SK-N-SH (cell line): ENCODE results near the gene NUMB. TPM values are rescaled to one million over a fixed set of nuclear protein-coding genes. Genes with fewer than 3 reads are reported as not detected.
A peak's percentile ranks its signal among the peaks of the same experiment; 100 is the strongest.
"Not testable (repeated sequence)": the region's sequence is repeated elsewhere in the genome, so short reads cannot be mapped to it uniquely, and the experiment has no call there.

ENCODE experiments used
- CTCF ChIA-PET: fragments of 300-600, 350-600 bp; formaldehyde crosslinking; extraction: SDS; loops from one replicate; lab custom pipeline; 2021; lab: Yijun Ruan, JAX
- POLR2A ChIA-PET: fragments of 350-600 bp; sonication (Branson Sonifier 250); formaldehyde crosslinking; extraction: SDS; loops from one replicate; lab custom pipeline; 2020; ENCODE audit warnings: antibody characterized with exemption, inconsistent platforms; lab: Yijun Ruan, JAX
- DNase-seq: peaks from one replicate; pipeline ENCODE4 v3.0.0; 2012
- H2AFZ ChIP-seq: fragments of 200-600 bp; sonication (generic); 2 replicates; pipeline ENCODE4 v1.8.1; 2016; ENCODE audit warnings: antibody characterized with exemption, mild to moderate bottlenecking, low read depth
- H3F3A ChIP-seq: fragments of 200-600 bp; sonication (generic); replicated peaks from 2 replicates; pipeline ENCODE3; 2016; ENCODE audit warnings: antibody characterized with exemption, mild to moderate bottlenecking; ENCODE audit not compliant: insufficient read depth
- H3K27ac ChIP-seq, 2 experiments: fragments of 200-500 bp in 1 of 2; fragments of 200-600 bp in 1 of 2; sonication (Bioruptor generic) in 1 of 2; sonication (generic), shearing (Covaris generic) in 1 of 2; 2 replicates each; pipeline versions ENCODE4 v1.5.1 to v1.6.1; 2014 to 2016; ENCODE audit warnings: low read depth in 2 of 2, inconsistent platforms in 1 of 2, low read length in 1 of 2, mild to moderate bottlenecking in 1 of 2, mixed read lengths in 1 of 2
- H3K27me3 ChIP-seq: fragments of 200-600 bp; sonication (generic), shearing (Covaris generic); 2 replicates; pipeline ENCODE4 v1.6.1; 2016; ENCODE audit warnings: mixed run types; ENCODE audit not compliant: insufficient read depth
- H3K36me3 ChIP-seq, 2 experiments: fragments of 200-500 bp in 1 of 2; fragments of 200-600 bp in 1 of 2; sonication (Bioruptor generic) in 1 of 2; sonication (generic) in 1 of 2; replicated peaks in 1 of 2; 2 replicates each; pipeline versions ENCODE3 to v1.5.1; 2014 to 2016; ENCODE audit warnings: low read length in 1 of 2, mild to moderate bottlenecking in 1 of 2; ENCODE audit not compliant: insufficient read depth in 2 of 2, control insufficient read depth in 1 of 2
- H3K4me1 ChIP-seq, 2 experiments: fragments of 200-500 bp in 1 of 2; fragments of 200-600 bp in 1 of 2; sonication (Bioruptor generic) in 1 of 2; sonication (generic), shearing (Covaris generic) in 1 of 2; 2 replicates each; pipeline versions ENCODE4 v1.5.1 to v1.6.1; 2014 to 2016; ENCODE audit warnings: low read depth in 1 of 2, low read length in 1 of 2, mixed run types in 1 of 2; ENCODE audit not compliant: insufficient read depth in 2 of 2, control insufficient read depth in 1 of 2
- H3K4me2 ChIP-seq: fragments of 200-600 bp; sonication (generic), shearing (Covaris generic); 2 replicates; pipeline ENCODE4 v1.6.1; 2017; ENCODE audit warnings: mixed run types
- H3K4me3 ChIP-seq, 2 experiments: fragments of 200-500 bp in 1 of 2; fragments of 200-600 bp in 1 of 2; sonication (Bioruptor generic) in 1 of 2; sonication (generic), shearing (Covaris generic) in 1 of 2; 2 replicates each; pipeline versions ENCODE4 v1.5.1 to v1.8.1; 2014 to 2016; ENCODE audit warnings: low read depth in 2 of 2, inconsistent platforms in 1 of 2, low read length in 1 of 2, mild to moderate bottlenecking in 1 of 2, mixed read lengths in 1 of 2, moderate library complexity in 1 of 2
- H3K79me2 ChIP-seq: fragments of 200-600 bp; sonication (generic); 2 replicates; pipeline ENCODE4 v1.8.1; 2017; ENCODE audit warnings: mild to moderate bottlenecking; ENCODE audit not compliant: insufficient read depth
- H3K9ac ChIP-seq: fragments of 200-600 bp; sonication (generic); 2 replicates; pipeline ENCODE4 v1.6.1; 2017; ENCODE audit warnings: mixed run types
- H3K9me2 ChIP-seq: fragments of 200-600 bp; sonication (generic); 2 replicates; pipeline ENCODE4 v1.6.1; 2017; ENCODE audit warnings: mixed run types
- H3K9me3 ChIP-seq: fragments of 200-600 bp; sonication (generic); 2 replicates; pipeline ENCODE4 v1.6.1; 2017; ENCODE audit warnings: mixed run types, mild to moderate bottlenecking, moderate library complexity
- H4K20me1 ChIP-seq: fragments of 200-600 bp; sonication (generic); 2 replicates; pipeline ENCODE4 v1.6.1; 2017; ENCODE audit warnings: mild to moderate bottlenecking, mixed run types; ENCODE audit not compliant: insufficient read depth
- EZH2phosphoT487 ChIP-seq: fragments of 200-600 bp; sonication (generic); IDR thresholded peaks from 2 replicates; pipeline ENCODE4 v1.6.1; 2017; ENCODE audit warnings: low read depth, mixed run types, mild to moderate bottlenecking, antibody characterized with exemption, moderate library complexity, borderline replicate concordance
- FOSL2 ChIP-seq: IDR thresholded peaks from 2 replicates; pipeline ENCODE4 v1.4.0; 2012; ENCODE audit warnings: low read depth, mild to moderate bottlenecking, moderate library complexity, borderline replicate concordance
- GABPA ChIP-seq: IDR thresholded peaks from 2 replicates; pipeline ENCODE4 v1.4.0; 2012; ENCODE audit warnings: low read depth, mild to moderate bottlenecking
- NFIC ChIP-seq: IDR thresholded peaks from 2 replicates; pipeline ENCODE4 v1.4.0; 2012; ENCODE audit warnings: borderline replicate concordance
- POLR2AphosphoS5 ChIP-seq: IDR thresholded peaks from 2 replicates; pipeline ENCODE4 v1.6.1; 2012; ENCODE audit warnings: low read depth, low read length
- RFX5 ChIP-seq: IDR thresholded peaks from 2 replicates; pipeline ENCODE4 v1.6.1; 2012; ENCODE audit warnings: mild to moderate bottlenecking, improper control_type of control experiment, low read length
- RXRA ChIP-seq: IDR thresholded peaks from 2 replicates; pipeline ENCODE4 v1.4.0; 2012; ENCODE audit warnings: low read depth, mild to moderate bottlenecking, borderline replicate concordance
- SMC3 ChIP-seq: IDR thresholded peaks from 2 replicates; pipeline ENCODE4 v1.6.1; 2012; ENCODE audit warnings: low read depth, low read length, improper control_type of control experiment
- TCF12 ChIP-seq: IDR thresholded peaks from 2 replicates; pipeline ENCODE4 v1.4.0; 2012
- WGBS: methylation state at CpG from one replicate; pipeline ENCODE4 v1.1.6; 2017; ENCODE audit warnings: low lambda C conversion rate; 5-methylcytosine and 5-hydroxymethylcytosine counted together
- polyA plus RNA-seq, 3 experiments: library from polyadenylated mRNA; depleted of rRNA; stranded (reverse); fragments of >200 nt; gene quantifications; 2 replicates each; pipeline ENCODE4 v1.2.3, GENCODE V29; 2012
- TF ChIP-seq, protein P1 (sequence below): IDR thresholded peaks from 2 replicates; pipeline ENCODE4; 2012
- TF ChIP-seq, protein P2 (sequence below): IDR thresholded peaks from 2 replicates; pipeline ENCODE4 v1.4.0; 2012; ENCODE audit warnings: low read depth, borderline replicate concordance

Gene NUMB
- polyA plus RNA-seq, 1 of the 3 experiments (the other 2 are of a cell fraction) = 58.4 TPM

DNA sequence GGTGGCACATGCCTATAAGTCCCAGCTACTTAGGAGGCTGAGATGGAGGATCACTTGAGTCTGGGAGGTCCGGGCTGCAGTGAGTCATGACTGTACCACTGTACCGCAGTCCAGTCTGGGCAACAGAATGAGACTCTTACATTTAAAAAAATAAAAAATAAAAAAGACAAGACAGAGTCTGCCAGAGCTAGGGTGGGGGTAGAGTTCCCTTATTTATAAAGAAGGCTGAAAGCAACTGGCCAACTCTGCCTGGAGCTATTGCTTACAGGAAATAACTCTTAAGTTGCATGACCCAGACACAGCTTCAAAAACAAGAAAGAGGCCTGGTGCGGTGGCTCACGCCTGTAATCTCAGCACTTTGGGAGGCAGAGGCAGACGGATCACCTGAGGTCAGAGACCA, 31.5 kb downstream of the NUMB start:
- peaks cover 0 to 7% of the 10 kb centered on the region in 2 experiments for H3K36me3 ChIP-seq
- H3K79me2 ChIP-seq = peaks cover 98% of the 10 kb centered on the region
- CTCF ChIA-PET = no interaction called here
- 86% methylated on average over 5 of the region's 5 CpGs for WGBS
- DNase-seq = no peak
- H3K9me3 ChIP-seq = no peaks in the 10 kb centered on the region
- peaks cover 0 to 14% of the 10 kb centered on the region in 2 experiments; a peak in 2 of 4 replicates for H3K4me1 ChIP-seq
- H3K27me3 ChIP-seq = no peaks in the 10 kb centered on the region
- no peak for TF ChIP-seq NFIC
- TF ChIP-seq, protein P1, sequence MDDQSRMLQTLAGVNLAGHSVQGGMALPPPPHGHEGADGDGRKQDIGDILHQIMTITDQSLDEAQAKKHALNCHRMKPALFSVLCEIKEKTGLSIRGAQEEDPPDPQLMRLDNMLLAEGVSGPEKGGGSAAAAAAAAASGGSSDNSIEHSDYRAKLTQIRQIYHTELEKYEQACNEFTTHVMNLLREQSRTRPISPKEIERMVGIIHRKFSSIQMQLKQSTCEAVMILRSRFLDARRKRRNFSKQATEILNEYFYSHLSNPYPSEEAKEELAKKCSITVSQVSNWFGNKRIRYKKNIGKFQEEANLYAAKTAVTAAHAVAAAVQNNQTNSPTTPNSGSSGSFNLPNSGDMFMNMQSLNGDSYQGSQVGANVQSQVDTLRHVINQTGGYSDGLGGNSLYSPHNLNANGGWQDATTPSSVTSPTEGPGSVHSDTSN = no peak
- no peak for TF ChIP-seq RFX5
- TF ChIP-seq POLR2AphosphoS5 = no peak
- TF ChIP-seq, all 33 proteins: peak for 0
- no peak overlapping the region for H3K4me3 ChIP-seq
- peak overlapping the region in 1 of 2 experiments; percentile 27; a peak in 1 of 4 replicates for H3K27ac ChIP-seq
- H3K9ac ChIP-seq = no peak overlapping the region
- POLR2A ChIA-PET = no interaction called here
- H3K9me2 ChIP-seq = no peaks in the 10 kb centered on the region
- H3F3A ChIP-seq = peaks cover 9% of the 10 kb centered on the region
- H4K20me1 ChIP-seq = peaks cover 69% of the 10 kb centered on the region
- no peak overlapping the region for H2AFZ ChIP-seq
- H3K4me2 ChIP-seq = 0 out of 2 replicates have a peak overlapping the region, but pooled peaks have one; percentile 1

- no peak overlapping the region for H3K4me3 ChIP-seq
- no peak overlapping the region for H3K4me2 ChIP-seq
- H4K20me1 ChIP-seq = peaks cover 63% of the 10 kb centered on the region
- peaks cover 9% of the 10 kb centered on the region for H3F3A ChIP-seq
- no peak for DNase-seq
- no peak overlapping the region for H2AFZ ChIP-seq
- no peaks in the 10 kb centered on the region for H3K9me3 ChIP-seq
- H3K4me1 ChIP-seq = peaks cover 0 to 14% of the 10 kb centered on the region in 2 experiments; a peak in 1 of 4 replicates
- WGBS = 76% methylated on average over 3 of the region's 3 CpGs
- H3K9ac ChIP-seq = no peak overlapping the region
- peaks cover 99% of the 10 kb centered on the region for H3K79me2 ChIP-seq
- TF ChIP-seq FOSL2 (no peak), GABPA (no peak), SMC3 (no peak), RXRA (no peak), EZH2phosphoT487 (no peak), TCF12 (no peak)
- TF ChIP-seq, protein P2, sequence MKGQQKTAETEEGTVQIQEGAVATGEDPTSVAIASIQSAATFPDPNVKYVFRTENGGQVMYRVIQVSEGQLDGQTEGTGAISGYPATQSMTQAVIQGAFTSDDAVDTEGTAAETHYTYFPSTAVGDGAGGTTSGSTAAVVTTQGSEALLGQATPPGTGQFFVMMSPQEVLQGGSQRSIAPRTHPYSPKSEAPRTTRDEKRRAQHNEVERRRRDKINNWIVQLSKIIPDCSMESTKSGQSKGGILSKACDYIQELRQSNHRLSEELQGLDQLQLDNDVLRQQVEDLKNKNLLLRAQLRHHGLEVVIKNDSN = no peak
- CTCF ChIA-PET = no interaction called here
- peaks cover 0 to 17% of the 10 kb centered on the region in 2 experiments for H3K36me3 ChIP-seq
- no peak overlapping the region for H3K27ac ChIP-seq
- H3K27me3 ChIP-seq = no peaks in the 10 kb centered on the region
- POLR2A ChIA-PET = no interaction called here
- H3K9me2 ChIP-seq = no peaks in the 10 kb centered on the region
Measured at GRCh38 chr14:73424453-73424852, 33.9 kb downstream of the NUMB start.

GRCh38 chr14:73423092-73423491, 35.3 kb downstream of the NUMB start:
- H3K4me2 ChIP-seq, H3K4me1 ChIP-seq, POLR2A ChIA-PET, H3K9me2 ChIP-seq, H3K27me3 ChIP-seq, H3F3A ChIP-seq, H3K27ac ChIP-seq, CTCF ChIA-PET, H3K4me3 ChIP-seq, H2AFZ ChIP-seq, H3K9me3 ChIP-seq, H3K9ac ChIP-seq, DNase-seq: not testable (repeated sequence)
- peaks cover 98% of the 10 kb centered on the region for H3K79me2 ChIP-seq
- peaks cover 0 to 17% of the 10 kb centered on the region in 2 experiments for H3K36me3 ChIP-seq
- H4K20me1 ChIP-seq = peaks cover 54% of the 10 kb centered on the region
- WGBS = 95% methylated on average over 6 of the region's 6 CpGs
